Left lung (tissue), 10 donors: ENCODE data around the gene NES. TPM values are rescaled to one million over a fixed set of nuclear protein-coding genes. Genes with fewer than 3 reads are reported as not detected.
A peak's percentile ranks its signal among the peaks of the same experiment; 100 is the strongest.

Experiments
- ATAC-seq: fragments of 200-7000 bp; cut with Tn5 transposase; one replicate; pipeline ENCODE4 v1.9.1; 2020; ENCODE audit warnings: moderate library complexity
- DNase-seq, 4 donors: peaks; one replicate each; pipeline ENCODE4 v3.0.0-alpha.2; 2013 to 2020
- H3K27ac ChIP-seq, 2 donors: fragments of 200-600 bp; sonication (generic) in 1 of 2; one replicate each; pipeline versions ENCODE4 v1.5.0 to v1.8.0; 2020 to 2021
- H3K27me3 ChIP-seq, 2 donors: fragments of 200-600 bp; sonication (generic) in 1 of 2; one replicate each; pipeline versions ENCODE4 v1.5.0 to v1.8.0; 2020 to 2021
- H3K36me3 ChIP-seq, 2 donors: fragments of 200-600 bp; sonication (generic) in 1 of 2; one replicate each; pipeline versions ENCODE4 v1.5.0 to v1.8.0; 2020 to 2021
- H3K4me1 ChIP-seq, 2 donors: fragments of 200-600 bp; one replicate each; pipeline ENCODE4 v1.8.0; 2021
- H3K4me3 ChIP-seq, 2 donors: fragments of 200-600 bp; sonication (generic) in 1 of 2; one replicate each; pipeline versions ENCODE4 v1.5.0 to v1.8.0; 2020 to 2021; ENCODE audit warnings: mild to moderate bottlenecking in 1 of 2
- H3K9me3 ChIP-seq, 2 donors: fragments of 200-600 bp; sonication (generic) in 1 of 2; one replicate each; pipeline versions ENCODE4 v1.5.0 to v1.8.0; 2020 to 2021
- intact Hi-C, 2 donors: fragments of 100-400 bp; cut with DNase I; formaldehyde crosslinking; loops; one replicate each; pipeline versions ENCODE4 v1.11.2 to v1.14.2; 2022
- polyA plus RNA-seq, 6 donors: library from polyadenylated mRNA; unstranded; fragments of 120-200 nt; gene quantifications; one replicate each; pipeline ENCODE4 v1.2.1, GENCODE V29; 2013; ENCODE audit not compliant: insufficient read length in 6 of 6
- total RNA-seq, 2 donors: library from RNA; stranded (reverse); fragmentation: NEBNext Ultra II Directional; extraction: Animal tissue kit (Norgen Biotek cat#: 25700); gene quantifications; one replicate each; pipeline ENCODE4 v1.2.1, GENCODE V29; 2021
- TF ChIP-seq, protein P1 (sequence below), 2 donors: fragments of 200-600 bp; sonication (generic) in 1 of 2; IDR thresholded peaks; one replicate each; pipeline versions ENCODE4 v1.5.0 to v1.8.0; 2021; ENCODE audit warnings: antibody characterized with exemption in 2 of 2
- donor health status: DM: no; HTN: yes; CAD: no.
- donor health status: DM: no; HTN: no; CAD: no.

Gene NES
- total and polyA plus RNA-seq, 8 donors: 54.9 to 84.0 (median 64.4) TPM

DNA sequence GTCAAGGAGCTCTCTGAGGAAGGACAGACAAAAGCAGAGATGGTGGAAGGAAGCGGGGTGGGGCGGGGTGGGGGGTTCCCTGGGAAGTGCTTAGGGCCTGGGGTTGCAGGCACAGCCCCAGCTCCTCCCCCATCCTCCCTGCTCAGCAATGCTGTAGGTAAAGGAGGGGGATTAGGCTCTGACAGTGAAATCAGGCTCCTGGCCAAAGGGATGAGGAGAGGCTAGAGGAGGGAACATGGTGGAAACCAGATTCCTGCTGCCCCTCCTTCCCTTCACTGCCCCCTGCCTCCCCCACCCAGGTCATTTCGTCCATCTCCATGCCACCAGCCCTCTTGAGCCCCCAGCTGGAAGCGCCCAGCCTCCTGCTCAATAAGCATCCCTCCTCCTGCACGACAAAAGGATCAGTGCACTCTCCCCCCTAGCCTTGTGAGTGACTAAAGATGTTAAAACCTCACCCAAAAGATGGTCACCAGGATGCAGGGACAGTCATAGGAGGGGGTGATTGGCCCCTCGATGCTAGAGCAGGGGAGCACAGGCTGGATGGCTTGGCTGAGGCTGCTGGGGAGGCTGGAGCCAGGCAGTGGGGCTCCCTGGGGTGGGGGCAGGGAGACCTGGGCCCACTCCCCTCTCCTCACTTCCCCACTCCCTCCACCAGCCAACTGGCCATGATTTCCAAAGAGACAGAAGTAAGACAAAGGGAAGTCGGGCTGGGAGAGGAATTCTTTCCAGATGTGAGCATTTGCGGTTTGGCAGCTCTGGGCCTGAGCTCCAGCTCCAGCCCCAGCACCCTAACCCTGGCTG lies 30.4 kb upstream of the NES start:
- Histone ChIP-seq H3K4me3 (no peak overlapping the region), H3K4me1 (peaks cover 19 to 28% of the 10 kb centered on the region in 2 donors), H3K27ac (peak overlapping the region in 1 of 2 donors; percentile 68), H3K9me3 (no peaks in the 10 kb centered on the region), H3K36me3 (no peaks in the 10 kb centered on the region), H3K27me3 (peaks cover 22 to 57% of the 10 kb centered on the region in 2 donors)
- intact Hi-C loops: no loop called here
- ATAC-seq: no peak
- no peak for DNase-seq
- TF ChIP-seq, protein P1, sequence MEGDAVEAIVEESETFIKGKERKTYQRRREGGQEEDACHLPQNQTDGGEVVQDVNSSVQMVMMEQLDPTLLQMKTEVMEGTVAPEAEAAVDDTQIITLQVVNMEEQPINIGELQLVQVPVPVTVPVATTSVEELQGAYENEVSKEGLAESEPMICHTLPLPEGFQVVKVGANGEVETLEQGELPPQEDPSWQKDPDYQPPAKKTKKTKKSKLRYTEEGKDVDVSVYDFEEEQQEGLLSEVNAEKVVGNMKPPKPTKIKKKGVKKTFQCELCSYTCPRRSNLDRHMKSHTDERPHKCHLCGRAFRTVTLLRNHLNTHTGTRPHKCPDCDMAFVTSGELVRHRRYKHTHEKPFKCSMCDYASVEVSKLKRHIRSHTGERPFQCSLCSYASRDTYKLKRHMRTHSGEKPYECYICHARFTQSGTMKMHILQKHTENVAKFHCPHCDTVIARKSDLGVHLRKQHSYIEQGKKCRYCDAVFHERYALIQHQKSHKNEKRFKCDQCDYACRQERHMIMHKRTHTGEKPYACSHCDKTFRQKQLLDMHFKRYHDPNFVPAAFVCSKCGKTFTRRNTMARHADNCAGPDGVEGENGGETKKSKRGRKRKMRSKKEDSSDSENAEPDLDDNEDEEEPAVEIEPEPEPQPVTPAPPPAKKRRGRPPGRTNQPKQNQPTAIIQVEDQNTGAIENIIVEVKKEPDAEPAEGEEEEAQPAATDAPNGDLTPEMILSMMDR (IDR thresholded peaks at IDR 0.05): no peak

DNA sequence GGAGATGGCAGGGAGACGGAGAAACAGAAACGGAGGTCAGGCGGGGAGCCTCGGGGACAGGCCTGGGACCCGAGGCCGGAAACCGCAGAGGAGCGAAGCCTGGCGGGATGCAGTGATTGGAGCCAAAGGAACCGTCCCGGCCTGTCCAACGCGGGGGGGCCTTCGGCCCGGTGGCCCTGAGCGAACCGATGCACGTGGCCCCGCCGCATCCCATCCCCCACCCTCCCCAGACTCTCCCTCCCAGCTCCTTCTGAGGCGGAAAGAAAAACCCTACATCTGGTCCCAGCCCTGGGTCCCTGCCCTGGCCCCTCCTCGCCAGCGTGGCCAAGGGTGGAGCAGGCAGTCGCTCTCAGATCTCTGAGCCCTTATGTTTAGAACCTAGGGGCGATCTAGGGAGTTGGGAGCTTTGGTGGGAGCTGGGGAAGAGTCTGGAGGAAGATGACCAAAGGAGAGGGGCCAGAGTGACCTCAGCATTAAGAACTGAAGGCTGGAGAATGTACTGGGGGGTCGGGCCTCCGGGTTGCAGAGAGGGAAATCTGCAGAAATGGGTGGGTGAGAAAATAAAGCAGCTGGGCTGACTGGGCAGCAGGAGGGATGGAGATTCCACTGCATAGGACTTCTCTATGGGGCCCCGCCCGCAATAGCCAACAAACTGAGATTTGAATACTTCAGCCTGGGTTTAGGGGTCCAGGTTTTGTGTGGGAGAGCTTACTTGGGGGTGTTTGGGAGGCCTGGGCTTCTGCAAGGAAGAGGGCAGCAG lies 29.6 kb upstream of the NES start:
- ATAC-seq: peak; percentile 59
- Histone ChIP-seq H3K36me3 (no peaks in the 10 kb centered on the region), H3K4me3 (peak overlapping the region; percentile 27 to 31), H3K9me3 (no peaks in the 10 kb centered on the region), H3K27me3 (peaks cover 22 to 65% of the 10 kb centered on the region in 2 donors), H3K27ac (peak overlapping the region in 1 of 2 donors; percentile 68), H3K4me1 (peaks cover 19 to 28% of the 10 kb centered on the region in 2 donors)
- DNase-seq: peak in 3 of 4 donors; percentile 64 to 86 (median 70)
- TF ChIP-seq, protein P1 (IDR thresholded peaks at IDR 0.05): no peak
- intact Hi-C loops: no loop called here

DNA sequence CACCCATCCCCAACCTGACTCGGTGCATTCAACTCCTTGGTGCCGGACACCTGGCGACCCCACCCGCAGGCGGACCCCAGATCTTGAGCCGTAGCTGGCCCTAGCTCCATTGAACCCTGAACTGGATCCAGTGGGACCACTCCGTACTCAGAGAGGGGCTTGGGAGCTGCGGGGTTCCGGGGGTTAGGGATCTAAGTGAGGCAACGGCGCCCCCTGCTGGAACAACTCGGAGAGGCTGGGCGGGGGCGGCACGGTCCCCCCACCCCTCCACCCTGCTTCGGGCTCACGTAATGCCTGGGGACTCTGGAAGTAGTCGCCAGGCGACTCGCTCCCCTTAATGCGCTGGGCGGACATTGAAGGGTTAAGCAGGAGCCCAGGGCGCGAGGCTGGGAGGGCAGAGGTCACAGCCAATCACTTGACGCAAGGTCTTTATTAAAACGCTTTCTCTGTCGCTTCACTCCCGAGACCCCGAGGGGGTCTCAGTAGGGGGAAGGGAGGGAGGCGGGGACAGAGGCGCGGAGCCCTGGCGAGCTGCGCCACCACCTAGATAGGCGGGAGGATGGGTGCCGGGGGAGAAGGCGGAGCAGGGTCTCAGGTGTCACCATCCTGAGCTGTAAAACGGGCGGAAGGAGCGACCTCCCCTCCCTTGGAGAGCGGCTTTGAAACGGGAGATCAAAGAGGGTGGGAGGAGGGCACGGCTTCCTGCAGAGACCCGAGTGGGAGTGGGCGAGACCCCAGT lies 28.9 kb upstream of the NES start:
- H3K27ac ChIP-seq: peak overlapping the region in 1 of 2 donors; percentile 68
- H3K4me3 ChIP-seq: peak overlapping the region; percentile 27 to 31
- intact Hi-C loops: no loop called here
- no peaks in the 10 kb centered on the region for H3K36me3 ChIP-seq
- no peaks in the 10 kb centered on the region for H3K9me3 ChIP-seq
- H3K27me3 ChIP-seq: peaks cover 22 to 72% of the 10 kb centered on the region in 2 donors
- DNase-seq (peak in 3 of 4 donors; percentile 59 to 78 (median 74)), ATAC-seq (peak; percentile 75)
- H3K4me1 ChIP-seq: peaks cover 19 to 28% of the 10 kb centered on the region in 2 donors
- TF ChIP-seq, protein P1 (IDR thresholded peaks at IDR 0.05): peak; percentile 61 to 79

DNA sequence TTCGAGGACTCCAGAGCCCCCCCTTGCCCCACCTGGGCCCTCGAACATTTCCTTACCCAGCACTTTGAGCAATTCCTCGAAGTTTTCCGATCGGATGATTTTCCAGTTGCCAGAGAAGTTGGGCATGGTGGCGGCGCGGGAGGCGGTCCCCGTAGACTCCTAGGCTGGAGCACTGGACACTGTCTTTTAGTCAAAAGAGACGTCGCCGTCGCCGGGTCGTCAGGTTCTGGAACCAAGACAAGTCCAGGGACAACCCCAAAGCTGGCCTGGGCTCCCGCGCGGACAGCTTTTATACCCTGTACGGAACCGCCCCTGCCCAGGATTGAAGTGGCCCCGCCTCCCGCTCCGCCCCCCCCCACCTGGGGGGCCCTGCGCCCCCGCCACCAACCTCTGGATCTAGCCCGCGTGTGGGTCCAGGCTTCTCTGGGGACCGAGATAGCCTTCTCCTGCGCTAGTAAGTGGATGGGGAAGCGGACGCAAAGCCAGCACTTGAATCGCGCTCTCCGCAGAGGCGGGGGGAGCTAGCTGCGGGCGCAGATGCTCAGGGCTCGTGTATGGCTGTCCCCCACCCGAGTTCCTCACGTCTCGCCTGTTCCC lies 28.2 kb upstream of the NES start, which contains the start of gene CRABP2:
Gene CRABP2 (minus strand): TSS at position 263 of the 597 bp plus-strand sequence. CDS start 137 bp downstream, at position 126.
- peak; percentile 29 for ATAC-seq
- H3K4me3 ChIP-seq: peak within 1 kb of the TSS; percentile 27 to 31

More for the DNA sequence above, 28.2 kb upstream of the NES start, which contains the start of gene CRABP2:
- Histone ChIP-seq H3K27ac (peak within 1 kb of the TSS in 1 of 2 donors; percentile 68), H3K9me3 (no peaks in the 10 kb centered on the region), H3K27me3 (peaks cover 22 to 78% of the 10 kb centered on the region in 2 donors), H3K36me3 (no peaks in the 10 kb centered on the region), H3K4me1 (peaks cover 19 to 28% of the 10 kb centered on the region in 2 donors)
- DNase-seq: peak in 3 of 4 donors; percentile 39 to 83 (median 63)
- TF ChIP-seq, protein P1 (IDR thresholded peaks at IDR 0.05): no peak
- intact Hi-C loops: no loop called here
